ENCODE results near the gene TEX48.

TEX48 gene, protein sequence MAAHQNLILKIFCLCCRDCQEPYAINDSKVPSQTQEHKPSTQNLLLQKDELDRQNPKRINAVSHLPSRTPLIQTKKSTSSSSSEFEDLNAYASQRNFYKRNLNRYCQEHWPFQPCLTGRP

DNA sequence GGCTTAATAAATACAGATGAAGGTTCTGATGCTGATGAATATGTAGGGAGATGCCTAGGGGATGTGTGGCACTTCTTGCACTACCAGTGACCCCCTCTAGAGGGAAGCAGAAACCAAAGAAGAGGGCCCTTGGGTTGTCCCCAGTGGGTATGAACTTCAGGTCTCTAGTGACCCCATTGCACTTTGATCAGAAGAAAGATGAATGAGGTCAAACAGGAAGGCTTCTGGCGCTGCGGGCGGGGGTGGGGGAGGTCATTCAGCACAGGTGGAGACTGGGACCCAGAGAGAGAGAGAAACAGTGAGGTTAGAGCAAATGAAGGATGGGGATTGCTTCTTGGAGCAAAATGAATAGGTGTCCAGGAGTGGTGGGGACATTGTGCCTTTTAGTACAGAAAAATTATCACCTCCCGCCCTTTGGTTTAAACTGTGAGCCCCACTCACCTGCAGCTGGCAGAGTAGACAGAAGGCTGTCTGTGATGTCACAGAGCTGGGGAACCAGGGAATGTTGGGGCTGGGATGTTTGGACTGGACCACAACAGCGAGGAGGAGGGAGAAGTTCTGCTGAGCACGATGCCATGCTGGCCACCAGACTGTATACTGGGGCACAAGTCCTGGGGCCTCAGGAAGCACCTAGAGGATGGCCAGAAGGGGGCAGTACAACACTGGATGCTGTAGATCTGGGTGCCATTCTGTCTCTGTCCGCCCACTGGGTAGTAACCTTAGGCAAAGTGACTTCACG lies at the start of gene TEX48:
TSS of gene TEX48 (minus strand) at position 599 of the 739 bp plus-strand sequence. CDS start 10,469 bp downstream, outside the sequence.
- peak; percentile 78 for DNase-seq

DNA sequence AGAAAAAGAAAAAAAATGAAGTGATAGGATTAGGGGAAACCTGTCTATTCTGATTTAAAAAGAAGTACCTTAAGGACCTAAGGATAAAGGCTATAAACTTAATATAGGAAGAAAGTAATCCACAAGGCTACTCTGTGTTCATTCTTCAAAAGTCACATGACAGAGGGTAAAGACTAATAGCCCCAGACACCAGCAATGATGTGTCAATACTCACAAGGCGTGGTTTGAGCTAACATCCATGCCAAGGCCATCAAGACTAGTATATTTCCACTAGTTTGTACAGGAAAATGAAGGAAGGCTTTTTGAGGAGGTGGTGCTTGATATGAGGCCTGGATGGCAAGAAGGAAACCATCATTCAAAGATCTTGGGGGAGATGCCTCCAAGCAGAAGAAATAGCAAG lies 49.7 kb upstream of the TEX48 start:
- DNase-seq: no peak

DNA sequence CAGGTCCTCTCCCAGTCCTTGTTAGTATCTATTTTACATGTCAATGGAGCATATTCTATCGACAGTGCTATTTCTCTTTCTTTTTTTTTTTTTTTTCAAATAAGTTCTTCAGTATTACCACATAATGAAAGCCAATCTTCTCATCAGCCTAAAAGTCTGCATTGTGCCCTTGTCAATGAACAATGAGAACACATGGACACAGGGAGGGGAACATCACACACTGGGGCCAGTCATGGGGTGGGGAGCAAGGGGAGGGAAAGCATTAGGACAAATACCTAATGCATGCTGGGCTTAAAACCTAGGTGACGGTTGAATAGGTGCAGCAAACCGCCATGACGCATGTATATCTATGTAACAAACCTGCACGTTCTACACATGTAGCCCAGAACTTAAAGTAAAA lies 47.7 kb upstream of the TEX48 start:
- no peak for DNase-seq

DNA sequence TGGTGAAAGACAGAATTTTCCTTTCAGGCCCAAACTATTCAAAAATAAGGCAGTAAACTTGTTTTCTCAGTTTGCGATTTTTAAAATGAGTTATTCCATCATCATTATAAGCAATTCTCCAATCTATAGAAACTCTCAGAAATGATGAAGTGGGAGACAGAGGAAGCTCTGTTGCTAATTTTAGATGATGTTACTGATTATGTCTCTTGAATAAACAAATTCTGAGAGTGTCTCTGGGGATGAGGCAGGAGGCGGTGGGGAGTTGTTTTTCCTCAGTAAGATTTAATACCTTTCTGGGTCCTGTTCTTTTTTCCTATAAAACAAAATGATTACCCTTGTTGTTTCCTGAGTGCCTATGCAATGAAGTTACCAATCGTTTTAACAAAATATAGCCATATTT lies 43.9 kb upstream of the TEX48 start:
- no peak for DNase-seq

DNA sequence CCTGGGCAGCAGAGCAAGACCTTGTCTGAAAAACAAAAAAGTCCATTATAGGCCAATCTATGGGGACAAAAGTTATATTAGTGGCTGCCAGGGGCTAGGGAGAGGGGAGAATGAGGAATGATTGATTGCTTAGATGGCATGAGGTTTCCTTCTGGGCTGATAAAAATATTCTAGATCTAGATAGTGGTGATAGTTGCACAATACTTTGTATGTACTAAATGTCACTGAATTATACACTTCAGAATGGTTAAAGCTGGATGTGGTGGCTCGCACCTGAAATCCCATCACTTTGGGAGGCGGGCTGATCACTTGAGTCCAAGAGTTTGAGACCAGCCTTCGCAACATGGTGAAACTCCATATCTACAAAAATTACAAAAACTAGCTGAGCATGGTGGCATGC lies 42.8 kb upstream of the TEX48 start:
- no peak for DNase-seq

DNA sequence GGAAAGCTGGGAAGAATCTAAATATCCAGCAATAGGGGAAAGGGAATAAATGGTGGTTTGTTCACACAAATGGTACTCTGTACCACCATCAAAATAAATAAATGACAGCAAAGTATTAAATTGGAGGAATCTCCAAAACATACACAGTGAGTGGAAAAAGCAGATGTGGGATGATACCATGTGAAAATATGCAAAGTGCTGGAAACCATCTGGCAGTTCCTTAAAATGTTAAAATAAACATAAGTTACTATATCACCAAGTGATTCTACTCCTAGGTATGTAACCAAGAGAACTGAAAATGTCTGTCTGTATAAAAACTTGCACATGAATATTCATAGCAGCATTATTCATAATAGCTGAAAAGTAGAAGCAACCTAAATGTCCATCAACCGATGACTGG lies 41.9 kb upstream of the TEX48 start:
- DNase-seq: no peak

DNA sequence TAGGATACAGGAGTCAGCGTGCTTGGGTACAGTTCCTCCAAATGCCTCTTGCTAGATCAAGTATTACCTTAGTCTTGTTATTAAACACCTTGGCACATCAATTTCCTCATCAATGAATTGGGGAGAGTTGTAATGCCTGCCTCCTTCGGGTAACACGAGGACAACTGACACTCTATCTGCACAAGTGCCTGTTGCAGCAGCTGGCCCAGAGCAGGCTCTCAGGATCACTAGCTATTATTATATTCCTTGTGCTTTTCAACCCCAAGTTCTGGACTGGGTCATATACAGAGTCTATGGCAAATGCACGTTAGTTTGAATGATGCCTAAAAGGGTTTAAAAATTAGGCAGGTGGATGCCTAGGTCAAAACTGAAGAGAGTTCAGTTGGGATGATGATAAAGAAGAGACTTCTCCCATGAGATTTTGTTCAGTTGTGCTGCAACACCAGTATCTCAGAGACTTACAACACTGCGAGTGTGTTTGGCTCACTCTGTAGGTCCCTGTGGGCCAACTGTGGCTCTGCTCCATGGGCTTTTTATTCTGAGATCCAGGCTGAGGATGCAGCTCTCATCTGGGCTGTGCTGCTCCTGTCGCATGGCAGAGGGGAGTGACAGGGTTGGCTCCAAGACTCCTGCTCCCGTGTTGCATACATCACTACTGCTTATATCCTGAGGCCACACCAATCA lies 41.1 kb upstream of the TEX48 start:
- DNase-seq: no peak

DNA sequence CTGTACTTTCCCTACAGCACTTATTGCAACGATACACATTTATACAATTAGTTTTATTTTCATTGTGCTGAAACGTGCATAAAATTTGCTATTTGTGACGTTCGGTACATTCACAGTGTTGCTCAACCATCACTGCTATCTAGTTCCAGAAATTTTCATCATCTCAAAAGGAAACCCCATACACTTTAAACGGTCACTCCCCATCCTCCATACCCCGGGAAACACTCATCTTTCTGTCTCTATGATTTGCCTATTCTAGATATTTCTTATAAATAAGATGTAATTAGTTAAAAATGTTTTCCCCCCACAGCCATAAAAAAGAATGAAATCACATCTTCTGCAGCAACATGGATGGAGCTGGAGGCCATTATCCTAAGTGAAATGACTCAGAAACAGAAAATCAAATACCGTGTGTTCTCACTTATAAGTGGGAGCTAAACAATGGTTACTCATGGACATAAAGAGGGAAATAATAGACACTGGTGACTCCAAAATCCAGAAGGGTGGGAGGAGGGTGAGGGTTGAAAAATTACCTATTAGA lies 40.2 kb upstream of the TEX48 start:
- DNase-seq: no peak

DNA sequence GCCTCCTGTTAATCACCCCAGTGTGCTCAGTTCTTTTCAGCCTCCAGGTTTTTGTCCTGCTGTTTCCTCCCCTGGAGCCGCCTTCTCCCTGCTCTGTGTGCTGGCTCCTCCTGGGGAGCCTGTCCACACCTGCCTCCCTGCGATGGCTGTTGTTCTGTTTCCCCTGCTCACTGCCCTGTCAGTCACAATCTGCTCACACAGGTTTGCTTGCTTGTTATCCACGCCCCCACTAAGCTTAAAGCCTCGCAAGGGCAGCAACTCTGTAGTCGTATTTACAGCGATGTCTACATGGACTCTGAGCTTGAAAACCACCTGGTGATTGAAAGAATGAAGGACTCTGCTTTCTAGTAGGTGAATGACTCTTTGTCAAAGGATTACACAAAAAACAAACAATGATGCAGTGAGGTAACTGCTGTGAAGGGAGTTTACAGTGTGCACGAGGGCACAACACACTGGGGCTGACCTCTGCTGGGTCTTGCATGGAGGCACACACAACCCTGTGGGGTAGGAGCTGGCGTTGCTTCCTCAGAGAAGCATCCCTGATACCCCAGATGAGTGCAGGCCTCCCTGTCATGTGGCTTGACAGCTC lies 39.6 kb upstream of the TEX48 start:
- no peak for DNase-seq

DNA sequence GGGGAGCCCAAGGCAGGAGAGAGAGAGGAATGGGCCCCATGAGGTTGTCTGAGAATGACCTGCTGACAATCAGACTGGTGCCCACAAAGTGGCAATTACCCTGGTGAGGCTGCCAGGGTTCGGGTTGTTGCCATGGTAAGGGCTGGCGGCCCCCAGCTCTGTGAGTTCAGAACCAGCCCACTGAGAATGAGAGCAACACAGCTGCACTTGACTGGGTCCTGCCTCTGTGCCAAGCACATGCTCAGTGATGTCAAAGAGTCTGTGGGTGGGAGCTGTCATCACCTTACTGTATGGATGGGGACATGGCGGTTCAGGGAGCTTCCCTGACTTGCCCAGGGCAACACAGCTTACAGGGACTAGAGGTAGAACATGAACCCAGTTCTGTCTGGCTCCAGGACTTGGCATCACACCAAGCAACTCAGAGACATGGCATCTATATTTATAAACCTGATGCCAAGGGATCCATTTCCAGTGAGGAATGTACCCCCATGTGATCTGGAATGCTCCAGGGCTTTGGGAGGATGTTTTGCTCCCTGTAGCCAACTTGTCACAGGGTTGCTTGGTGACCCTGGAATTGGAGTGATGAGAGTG lies 38.2 kb upstream of the TEX48 start:
- DNase-seq: no peak

DNA sequence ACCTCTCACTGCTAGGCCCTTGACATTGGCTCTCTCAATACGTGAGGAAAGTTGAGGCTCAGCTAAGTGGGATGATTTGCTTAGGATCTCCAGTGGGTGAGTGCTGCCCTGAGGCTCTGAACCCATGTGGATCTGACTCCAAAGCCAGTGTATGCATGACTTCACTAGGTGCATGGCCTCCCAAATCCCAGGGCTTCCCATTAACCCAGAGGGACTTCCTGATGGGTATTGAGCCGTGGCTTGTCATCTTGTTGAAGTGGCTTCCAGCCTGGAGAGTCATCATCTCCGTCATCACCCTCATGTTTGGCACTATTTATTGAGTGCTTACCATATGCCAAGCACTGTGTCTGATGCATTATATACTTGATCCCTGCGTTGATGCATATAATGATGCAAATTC lies 37.3 kb upstream of the TEX48 start:
- DNase-seq: no peak

DNA sequence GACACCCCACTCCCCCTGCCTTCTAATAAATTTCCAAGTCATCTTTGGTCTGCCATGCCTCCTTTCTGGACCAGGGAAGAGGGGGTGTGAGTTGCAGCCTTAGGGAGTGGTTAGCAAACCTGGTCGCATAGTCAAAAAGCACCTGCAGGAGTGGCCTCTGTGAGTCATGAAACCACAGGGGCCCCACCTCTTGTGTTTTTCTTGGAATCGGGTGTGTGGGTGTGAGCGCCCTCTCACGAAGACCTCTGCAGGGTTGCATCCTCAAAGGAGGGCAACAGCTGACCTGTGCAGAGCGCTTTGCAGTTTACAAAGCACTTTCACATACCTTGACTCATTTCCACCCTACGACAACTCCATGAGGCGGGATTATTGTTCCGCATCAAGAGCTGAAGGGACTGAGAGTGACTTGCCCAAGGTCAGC lies 36.8 kb upstream of the TEX48 start:
- peak; percentile 86 for DNase-seq

DNA sequence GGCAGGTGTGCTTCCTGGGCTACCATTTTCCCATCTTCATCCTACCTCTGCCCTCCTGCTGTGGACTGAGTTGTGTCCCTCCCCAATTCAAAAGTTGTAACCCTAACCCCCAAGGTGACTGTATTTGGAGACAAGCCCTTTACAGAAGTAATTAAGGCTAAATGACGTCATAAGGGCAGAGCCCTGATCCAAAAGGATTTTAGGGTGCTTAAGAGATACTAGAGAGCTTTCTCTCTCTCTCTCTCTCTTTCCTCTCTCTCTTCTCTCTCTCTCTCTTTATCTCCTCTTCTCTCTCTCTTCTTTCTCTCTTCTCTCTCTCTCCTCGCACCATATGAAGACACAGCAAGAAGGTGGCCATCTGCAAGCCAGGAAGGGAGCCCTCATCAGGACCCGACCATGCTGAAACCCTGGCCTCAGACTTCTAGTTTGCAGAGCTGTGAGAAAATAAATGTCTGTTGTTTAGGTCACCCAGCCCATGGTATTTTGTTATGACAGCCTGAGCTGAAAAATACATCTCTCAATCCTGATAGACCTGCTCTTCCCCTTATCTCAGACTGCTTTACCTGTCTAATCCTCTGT lies 36.0 kb upstream of the TEX48 start:
- DNase-seq: no peak

DNA sequence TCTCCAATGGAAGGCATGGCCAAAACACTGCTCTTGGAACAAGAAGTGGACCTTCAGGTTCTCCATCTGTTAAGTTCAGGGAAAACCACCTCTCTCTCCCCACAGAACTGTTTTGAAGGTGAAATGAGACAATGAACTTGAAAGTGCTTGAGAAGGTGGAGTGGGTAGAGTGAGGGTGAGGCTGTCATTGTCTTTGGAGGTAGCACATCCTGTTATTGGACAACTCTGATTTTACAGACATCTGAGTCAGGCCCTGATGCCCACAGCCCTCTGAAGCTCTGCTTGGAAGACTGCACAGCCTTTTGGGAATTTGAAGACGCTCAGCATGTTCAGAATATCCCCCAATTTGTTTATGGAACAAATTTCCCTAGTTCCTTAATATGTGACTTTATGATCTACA lies 27.6 kb upstream of the TEX48 start:
- DNase-seq: no peak

DNA sequence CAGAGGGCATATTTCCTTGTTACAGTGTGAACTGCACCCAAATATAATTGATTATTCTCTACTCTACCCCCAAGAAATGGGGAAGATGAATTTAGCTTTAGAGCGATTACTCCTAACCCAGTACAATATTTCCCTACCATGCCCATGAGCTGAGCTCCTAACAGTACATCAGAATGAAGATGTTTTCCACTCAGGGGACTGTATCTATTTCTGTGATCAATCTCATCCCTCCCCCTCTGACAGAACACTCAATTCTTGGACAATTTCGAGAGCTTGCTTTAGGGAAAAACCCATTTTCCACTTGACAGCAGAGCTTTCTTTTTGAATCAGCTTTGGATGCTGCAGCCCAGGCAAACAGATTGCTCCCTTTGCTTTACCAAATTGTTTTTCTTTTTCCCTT lies 24.7 kb upstream of the TEX48 start:
- DNase-seq: no peak

DNA sequence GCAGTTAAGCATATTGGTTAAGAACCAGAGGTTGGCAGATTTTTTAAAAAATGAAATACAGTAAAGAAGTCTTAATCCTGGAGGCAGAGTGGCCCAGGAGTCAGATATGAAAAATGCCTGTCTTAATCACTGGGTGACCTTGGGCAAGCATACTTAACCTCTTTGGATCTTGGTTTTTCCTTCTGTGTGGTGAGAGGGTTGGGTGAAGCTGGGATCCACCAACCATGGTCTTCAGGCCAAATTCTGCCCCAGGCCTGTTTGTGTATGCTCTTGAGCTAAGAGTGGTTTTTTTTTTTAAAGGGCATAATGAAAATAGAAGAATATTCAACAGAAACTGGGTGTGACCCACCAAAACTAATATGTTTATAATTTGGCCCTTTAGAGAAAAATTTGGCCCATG lies 20.0 kb upstream of the TEX48 start:
- no peak for DNase-seq

DNA sequence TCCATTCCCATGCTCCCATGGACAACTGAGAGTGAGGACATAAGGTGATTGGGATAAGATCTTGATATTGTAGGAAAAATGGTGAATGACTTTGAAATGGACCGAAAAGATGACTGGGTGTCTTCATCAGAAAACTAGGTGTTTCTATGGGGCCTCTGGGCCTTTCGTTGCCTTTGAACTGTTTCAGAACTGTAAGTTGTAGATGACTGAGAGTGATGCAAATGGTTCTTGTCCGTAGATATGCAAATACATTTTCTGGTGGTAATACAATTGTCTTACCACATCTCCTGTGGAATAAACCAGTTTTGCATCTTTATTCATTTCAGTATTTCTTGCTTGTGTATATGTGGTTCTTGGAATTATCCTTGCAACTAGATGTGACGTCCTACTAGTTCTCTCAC lies 16.0 kb upstream of the TEX48 start:
- no peak for DNase-seq

DNA sequence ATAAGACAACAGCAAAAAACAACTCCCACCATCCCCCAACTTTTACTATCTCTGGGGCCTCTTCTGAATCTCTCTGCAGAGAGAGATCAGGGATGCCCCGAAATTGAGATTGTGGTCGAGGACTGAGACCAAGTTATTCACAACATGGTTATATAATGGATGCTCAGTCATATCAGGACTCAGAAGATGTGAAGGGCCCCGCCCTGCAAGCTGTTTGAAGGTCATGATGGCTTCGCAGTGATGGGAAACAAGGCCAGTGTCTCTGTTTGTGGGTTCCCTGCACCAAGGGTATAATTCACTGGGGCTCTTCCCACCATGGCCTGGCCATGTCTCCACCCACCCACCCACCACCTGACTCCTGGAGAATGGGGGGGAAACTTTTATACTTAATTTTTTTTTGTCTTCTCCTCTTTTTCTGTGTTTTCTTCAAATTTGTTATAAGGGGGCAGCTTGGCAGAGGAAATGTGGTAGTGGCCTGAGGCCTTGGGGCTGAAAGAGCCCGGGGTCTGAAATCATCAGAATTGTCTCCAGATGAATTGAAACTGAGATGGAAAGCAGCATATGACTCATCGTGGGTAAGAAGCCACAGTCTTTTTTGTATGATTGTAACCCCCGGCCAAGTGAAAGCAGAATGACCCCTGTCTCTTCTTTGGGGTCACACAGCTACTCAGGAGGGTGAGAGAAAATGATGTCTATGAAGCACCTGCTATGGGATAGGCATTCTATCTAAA lies 15.0 kb upstream of the TEX48 start:
- peak; percentile 54 for DNase-seq

DNA sequence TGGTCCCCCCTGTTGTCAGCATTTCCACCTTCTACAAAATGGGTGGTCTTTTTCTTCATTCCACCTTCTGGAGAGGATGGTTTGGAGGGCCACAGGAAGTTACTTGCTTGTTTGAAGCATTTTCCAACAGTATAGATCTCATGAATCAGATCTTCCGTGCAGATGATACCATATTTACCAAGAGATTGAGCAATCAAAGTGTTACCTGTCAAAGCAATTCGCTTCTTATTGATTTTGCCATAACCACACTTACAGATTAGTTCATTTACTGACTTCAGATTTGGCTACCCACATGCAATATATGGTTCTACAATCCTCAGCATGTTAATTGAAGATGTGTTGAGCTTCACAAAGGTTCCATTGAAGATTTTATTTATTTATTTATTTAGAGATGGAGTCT lies 14.0 kb upstream of the TEX48 start:
- DNase-seq: no peak

DNA sequence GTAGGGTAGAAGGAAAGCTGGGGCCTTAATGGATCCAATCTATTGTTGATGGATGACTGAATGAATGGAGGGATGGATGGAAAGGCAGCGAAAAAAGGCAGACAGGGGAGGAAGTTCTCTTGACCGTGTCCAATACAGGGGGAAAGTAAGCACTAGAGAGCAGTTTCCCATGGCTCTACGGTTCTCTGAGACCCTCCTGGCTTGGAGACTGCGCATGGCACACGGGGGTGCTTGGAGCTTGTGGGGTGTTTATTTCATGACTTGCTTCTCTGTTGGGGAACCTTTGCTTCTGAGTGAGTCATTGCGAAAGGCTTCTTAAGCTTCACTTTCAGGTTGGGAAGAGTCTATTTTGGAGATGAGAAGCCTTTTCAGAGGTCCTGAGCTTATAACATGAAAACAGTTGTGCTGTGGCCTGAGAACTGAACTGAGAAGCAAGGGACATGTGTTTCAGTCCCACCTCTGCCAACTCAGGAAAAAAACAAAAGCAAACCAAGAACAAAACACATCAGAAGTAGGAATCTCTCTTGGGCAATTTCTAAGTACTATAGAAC lies 12.8 kb upstream of the TEX48 start:
- DNase-seq: peak; percentile 31

DNA sequence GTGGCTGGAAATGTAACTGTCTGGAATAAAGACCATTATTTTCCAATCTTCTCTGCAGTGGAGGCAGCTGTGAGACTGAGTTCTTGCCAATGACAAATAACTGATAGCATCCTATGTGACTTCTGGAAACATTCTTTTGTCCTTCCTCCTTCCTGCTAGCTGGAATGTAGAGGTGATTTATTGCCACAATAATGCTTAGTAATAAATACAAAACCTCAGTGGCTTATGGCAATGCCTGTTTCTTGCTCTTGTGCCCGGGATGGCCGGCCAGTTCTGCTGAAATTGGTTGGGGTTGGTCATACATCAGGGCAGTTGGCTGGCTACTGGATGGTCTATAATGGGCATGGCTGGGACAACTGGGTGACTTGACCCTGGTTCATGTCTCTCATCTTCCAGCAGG lies 12.2 kb upstream of the TEX48 start:
- DNase-seq: no peak

DNA sequence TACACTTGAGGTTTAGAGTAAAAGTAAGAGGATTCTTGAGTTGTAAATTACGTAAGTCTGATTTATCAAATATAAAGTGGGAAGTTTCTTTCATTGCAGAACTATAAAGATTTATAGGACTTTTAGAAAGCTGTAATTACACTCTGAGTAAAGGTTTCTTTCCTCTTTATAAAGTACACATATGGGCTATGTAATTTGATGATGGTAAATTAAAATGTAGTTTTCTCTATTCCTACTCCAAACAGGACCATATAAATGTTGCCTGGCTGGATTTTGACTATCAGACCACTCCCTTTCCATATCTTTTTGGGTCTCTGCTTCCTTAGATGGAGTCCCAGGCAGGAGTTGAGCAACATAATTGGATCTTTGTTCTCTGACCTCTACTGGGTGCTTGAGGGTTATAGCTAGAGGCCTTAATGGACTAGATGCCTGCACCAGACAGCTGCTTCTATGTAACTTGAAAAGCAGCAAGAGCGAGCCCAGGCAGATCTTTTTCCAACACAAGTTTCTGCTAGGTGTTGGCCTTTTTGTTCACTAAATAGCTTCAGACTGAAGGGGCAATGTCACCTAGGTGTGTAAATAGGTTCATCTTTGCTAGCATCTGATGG lies 11.4 kb upstream of the TEX48 start:
- DNase-seq: no peak
